Activated CD8-positive, alpha-beta memory T cell treated with anti-CD3 and anti-CD28 coated beads, Interleukin-2, amount 10 ng/mL, durations not matched to agents 7 days and 5 days (primary cell): ENCODE results near the gene GALNT2. TPM values are rescaled to one million over a fixed set of nuclear protein-coding genes. Genes with fewer than 3 reads are reported as not detected.

Experiments used
- ATAC-seq: fragments of 150-1000 bp; cut with Tn5 transposase; one replicate; pipeline ENCODE4 v1.10.0; 2021; ENCODE audit warnings: moderate library complexity
- CTCF ChIA-PET: fragments of 350-600 bp; sonication (Branson Sonifier 250); formaldehyde crosslinking; loops from one replicate; lab custom pipeline; 2021; ENCODE audit warnings: antibody characterized with exemption; lab: Charles Lee
- DNase-seq: peaks from one replicate; pipeline ENCODE4 v3.0.0-alpha.2; 2020
- H3K27ac Mint-ChIP-seq: one replicate; pipeline ENCODE4 v1.8.0; 2021; ENCODE audit warnings: mild to moderate bottlenecking, mixed read lengths
- H3K27me3 Mint-ChIP-seq: one replicate; pipeline ENCODE4 v1.8.0; 2021; ENCODE audit warnings: mixed read lengths
- H3K36me3 Mint-ChIP-seq: one replicate; pipeline ENCODE4 v1.8.0; 2021; ENCODE audit warnings: mild to moderate bottlenecking, mixed read lengths
- H3K4me1 Mint-ChIP-seq: one replicate; pipeline ENCODE4 v1.8.0; 2021; ENCODE audit warnings: mixed read lengths
- H3K4me3 Mint-ChIP-seq: one replicate; pipeline ENCODE4 v1.8.0; 2021; ENCODE audit warnings: mild to moderate bottlenecking, moderate library complexity, mixed read lengths
- H3K9me3 Mint-ChIP-seq: one replicate; pipeline ENCODE4 v1.8.0; 2022; ENCODE audit warnings: low read depth, mixed read lengths
- total RNA-seq, 2 experiments: library from RNA; stranded (reverse); gene quantifications; one replicate each; pipeline ENCODE4 v1.2.3, GENCODE V29; 2021

Gene GALNT2
- total RNA-seq, 2 experiments from 2014 or later: 25.0 to 30.2 TPM

- ATAC-seq: no peak
- Mint-ChIP-seq H3K4me3 (no peak overlapping the region), H3K36me3 (peaks cover 7% of the 10 kb centered on the region), H3K9me3 (no peaks in the 10 kb centered on the region), H3K27ac (no peak overlapping the region), H3K4me1 (peaks cover 28% of the 10 kb centered on the region), H3K27me3 (no peaks in the 10 kb centered on the region)
- no peak for DNase-seq
- CTCF ChIA-PET: no interaction called here
These were observed 107.0 kb downstream of the GALNT2 start for GRCh38 chr1:230174041-230174440.

- Mint-ChIP-seq H3K4me3 (no peak overlapping the region), H3K27me3 (no peaks in the 10 kb centered on the region), H3K9me3 (no peaks in the 10 kb centered on the region), H3K36me3 (peaks cover 13% of the 10 kb centered on the region), H3K4me1 (peaks cover 22% of the 10 kb centered on the region), H3K27ac (no peak overlapping the region)
- DNase-seq (no peak), ATAC-seq (no peak)
- CTCF ChIA-PET: no interaction called here
These were observed 107.6 kb downstream of the GALNT2 start for GRCh38 chr1:230174471-230175162.

DNA sequence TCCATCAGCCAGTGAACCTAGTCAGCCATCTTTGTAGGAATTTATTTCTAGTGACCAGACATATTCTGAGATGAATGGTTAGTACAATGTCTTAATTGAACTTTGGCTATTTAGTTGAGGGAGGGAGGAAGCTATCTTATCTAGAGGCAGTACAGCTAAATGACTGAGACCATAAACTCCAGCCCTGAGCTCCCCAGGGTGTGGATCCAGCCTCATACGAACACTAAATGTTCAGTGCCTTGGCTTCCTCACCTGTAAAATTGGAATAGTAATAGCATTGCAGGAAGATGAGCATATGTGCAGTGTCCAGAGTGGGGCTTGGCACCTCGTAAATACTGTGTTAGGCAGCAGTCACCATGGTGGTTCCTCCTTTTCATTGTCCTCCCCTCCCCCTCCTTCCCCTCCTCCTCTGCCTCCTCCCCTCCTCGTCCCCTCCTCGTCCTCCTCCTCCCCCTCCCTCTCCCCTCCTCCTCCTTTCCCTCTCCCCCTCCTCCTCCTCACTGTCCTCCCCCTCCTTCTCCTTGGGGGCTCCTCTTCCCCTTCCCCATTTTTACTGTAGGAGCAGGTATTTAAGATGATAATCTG, 108.2 kb downstream of the GALNT2 start:
- CTCF ChIA-PET: no interaction called here
- Mint-ChIP-seq H3K36me3 (peaks cover 16% of the 10 kb centered on the region), H3K27me3 (no peaks in the 10 kb centered on the region), H3K4me3 (no peak overlapping the region), H3K4me1 (peaks cover 16% of the 10 kb centered on the region), H3K27ac (no peak overlapping the region), H3K9me3 (no peaks in the 10 kb centered on the region)
- no peak for DNase-seq
- ATAC-seq: no peak

DNA sequence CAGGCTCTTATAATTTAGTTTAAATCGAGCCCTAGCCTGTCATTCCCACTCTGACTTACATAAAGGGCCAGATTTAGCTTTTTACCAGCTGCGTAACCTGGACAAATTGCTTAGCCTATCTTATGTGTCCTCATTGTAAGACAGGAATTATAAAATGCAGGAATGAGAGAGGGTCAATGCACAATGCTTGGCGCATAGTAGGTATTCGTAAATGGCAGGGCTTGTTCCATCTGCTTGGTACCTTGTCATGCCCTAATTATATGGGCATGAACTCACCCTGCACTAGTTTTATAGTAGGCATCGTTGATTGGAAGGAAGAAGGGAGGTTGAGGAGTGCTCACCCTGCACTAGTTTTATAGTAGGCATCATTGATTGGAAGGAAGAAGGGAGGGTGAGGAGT, 108.8 kb downstream of the GALNT2 start:
- H3K4me3 Mint-ChIP-seq: no peak overlapping the region
- peaks cover 12% of the 10 kb centered on the region for H3K4me1 Mint-ChIP-seq
- DNase-seq (no peak), ATAC-seq (no peak)
- H3K27ac Mint-ChIP-seq: no peak overlapping the region
- no peaks in the 10 kb centered on the region for H3K9me3 Mint-ChIP-seq
- H3K36me3 Mint-ChIP-seq: peaks cover 19% of the 10 kb centered on the region
- no peaks in the 10 kb centered on the region for H3K27me3 Mint-ChIP-seq
- CTCF ChIA-PET: interaction anchor here (0.6 kb wide), 1 partner anchor 9 kb away, joined by 3 read pairs; no protein-coding TSS in a partner anchor

- CTCF ChIA-PET: interaction anchor here (0.6 kb wide), 1 partner anchor 10 kb away, joined by 3 read pairs; no protein-coding TSS in a partner anchor
- ATAC-seq (no peak), DNase-seq (no peak)
- Mint-ChIP-seq H3K27me3 (no peaks in the 10 kb centered on the region), H3K36me3 (peaks cover 23% of the 10 kb centered on the region), H3K4me3 (no peak overlapping the region), H3K4me1 (peaks cover 12% of the 10 kb centered on the region), H3K27ac (no peak overlapping the region), H3K9me3 (no peaks in the 10 kb centered on the region)
These were observed 109.3 kb downstream of the GALNT2 start for GRCh38 chr1:230176326-230176725.

GRCh38 chr1:230176871-230177411, 109.9 kb downstream of the GALNT2 start:
- Mint-ChIP-seq H3K27ac (no peak overlapping the region), H3K27me3 (no peaks in the 10 kb centered on the region), H3K9me3 (no peaks in the 10 kb centered on the region), H3K4me1 (peaks cover 12% of the 10 kb centered on the region), H3K4me3 (no peak overlapping the region), H3K36me3 (peaks cover 25% of the 10 kb centered on the region)
- ATAC-seq: peak; percentile 65
- CTCF ChIA-PET: interaction anchor here (0.6 to 1.1 kb wide), 2 partner anchors 43 to 129 kb away, joined by 3 to 4 read pairs; no protein-coding TSS in a partner anchor
- DNase-seq: no peak

DNA sequence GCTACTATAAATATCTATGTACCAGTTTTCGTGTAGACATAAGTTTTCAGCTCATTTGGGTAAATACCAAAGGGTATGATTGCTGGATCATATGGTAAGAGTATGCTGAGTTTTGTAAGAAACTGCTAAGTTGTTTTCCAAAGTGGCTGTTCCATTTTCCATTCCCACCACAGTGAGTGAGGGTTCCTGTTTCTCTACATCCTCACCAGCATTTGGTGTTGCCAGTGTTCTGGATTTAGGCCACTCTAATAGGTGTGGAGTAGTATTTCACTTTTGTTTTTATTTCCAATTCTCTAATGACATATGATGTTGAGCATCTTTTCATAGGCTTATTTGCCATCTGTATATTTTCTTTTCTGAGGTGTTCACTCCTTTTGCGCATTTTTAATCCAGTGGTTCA, 112.2 kb downstream of the GALNT2 start:
- ATAC-seq (no peak), DNase-seq (no peak)
- H3K36me3 Mint-ChIP-seq: peaks cover 30% of the 10 kb centered on the region
- peaks cover 12% of the 10 kb centered on the region for H3K4me1 Mint-ChIP-seq
- H3K27ac Mint-ChIP-seq: no peak overlapping the region
- no peaks in the 10 kb centered on the region for H3K9me3 Mint-ChIP-seq
- no peak overlapping the region for H3K4me3 Mint-ChIP-seq
- CTCF ChIA-PET: interaction anchor here (0.6 kb wide), 2 partner anchors 20 to 133 kb away, joined by 3 to 5 read pairs; no protein-coding TSS in a partner anchor
- no peaks in the 10 kb centered on the region for H3K27me3 Mint-ChIP-seq

- CTCF ChIA-PET: no interaction called here
- Mint-ChIP-seq H3K27me3 (no peaks in the 10 kb centered on the region), H3K9me3 (no peaks in the 10 kb centered on the region), H3K27ac (peak overlapping the region; percentile 41), H3K4me1 (peaks cover 36% of the 10 kb centered on the region), H3K4me3 (no peak overlapping the region), H3K36me3 (peaks cover 26% of the 10 kb centered on the region)
- DNase-seq (no peak), ATAC-seq (no peak)
These were observed 118.3 kb downstream of the GALNT2 start for GRCh38 chr1:230185076-230186001.

DNA sequence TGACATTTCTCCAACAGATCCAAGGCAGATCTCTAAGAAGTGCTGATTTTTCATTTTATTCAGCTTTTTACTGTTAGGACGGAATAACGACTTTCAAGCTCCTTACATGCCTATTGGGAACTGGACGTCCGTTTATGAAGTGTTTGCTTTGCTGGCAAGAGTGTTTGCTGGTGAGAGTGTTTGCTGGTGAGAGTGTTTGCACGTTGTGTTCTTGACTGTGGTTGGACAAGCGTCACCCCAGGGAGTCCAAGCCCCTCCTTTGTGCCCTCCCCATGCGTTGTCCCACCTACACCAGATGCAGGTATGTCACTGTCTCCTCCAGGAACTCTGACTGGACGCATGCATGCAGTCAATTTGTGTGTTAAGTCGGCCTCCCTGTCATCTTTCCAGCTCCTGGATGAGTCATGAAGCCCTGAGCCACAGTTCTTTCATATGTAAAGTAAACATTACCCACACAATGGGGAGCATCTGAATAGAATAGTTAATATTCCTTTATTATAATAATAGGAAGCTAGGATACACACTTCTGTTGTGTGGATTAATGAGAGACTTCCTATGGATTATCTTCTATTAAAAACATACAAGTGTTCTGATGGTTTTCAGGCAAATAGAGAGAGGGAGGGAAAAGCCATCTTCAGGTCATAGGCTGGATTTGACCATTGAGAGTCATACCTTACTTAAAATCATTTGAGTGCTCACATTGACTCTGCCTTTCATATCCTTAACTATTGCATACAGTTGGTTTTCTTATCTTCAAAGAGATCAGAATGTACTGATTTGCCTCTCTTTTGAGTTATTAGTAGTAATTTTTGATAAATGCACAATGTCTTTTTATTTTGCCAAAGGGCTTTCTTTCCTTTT, 119.2 kb downstream of the GALNT2 start:
- Mint-ChIP-seq H3K4me1 (peaks cover 36% of the 10 kb centered on the region), H3K4me3 (no peak overlapping the region)

GRCh38 chr1:230186874-230187273, 119.8 kb downstream of the GALNT2 start:
- CTCF ChIA-PET: interaction anchor here (1.3 to 1.6 kb wide), 2 partner anchors 19 to 20 kb away, joined by 3 to 4 read pairs; no protein-coding TSS in a partner anchor
- Mint-ChIP-seq H3K27ac (peak overlapping the region; percentile 59), H3K9me3 (no peaks in the 10 kb centered on the region), H3K4me1 (peaks cover 36% of the 10 kb centered on the region), H3K27me3 (no peaks in the 10 kb centered on the region), H3K4me3 (no peak overlapping the region), H3K36me3 (peaks cover 17% of the 10 kb centered on the region)
- DNase-seq (peak; percentile 57), ATAC-seq (peak; percentile 77)

More for the DNA sequence above, 119.2 kb downstream of the GALNT2 start:
- peak overlapping the region; percentile 59 for H3K27ac Mint-ChIP-seq
- CTCF ChIA-PET: interaction anchor here (1.3 to 1.6 kb wide), 2 partner anchors 19 kb away, joined by 3 to 4 read pairs; no protein-coding TSS in a partner anchor
- peaks cover 20% of the 10 kb centered on the region for H3K36me3 Mint-ChIP-seq
- DNase-seq (no peak), ATAC-seq (peak; percentile 24)
- H3K27me3 Mint-ChIP-seq: no peaks in the 10 kb centered on the region
- no peaks in the 10 kb centered on the region for H3K9me3 Mint-ChIP-seq

DNA sequence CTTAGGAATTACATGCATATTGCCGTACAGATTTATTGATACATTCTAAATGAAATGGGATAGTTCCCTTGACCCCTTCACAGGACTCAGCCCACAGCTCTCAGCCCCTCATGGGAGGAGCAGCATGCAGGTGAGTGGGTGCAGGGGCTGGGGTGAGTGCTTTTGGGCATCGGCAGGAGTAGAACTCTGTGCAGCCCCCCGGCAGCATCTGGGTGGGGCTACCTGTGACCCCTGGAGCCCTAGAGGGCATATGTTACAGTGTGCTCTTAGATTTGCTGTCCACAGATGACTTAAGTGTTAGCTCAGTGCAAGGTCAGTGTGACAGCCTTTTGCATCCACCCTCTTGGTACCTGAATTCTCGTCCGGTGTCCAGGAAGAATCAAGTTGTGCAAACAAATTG, 120.3 kb downstream of the GALNT2 start:
- no peak for DNase-seq
- Mint-ChIP-seq H3K9me3 (no peaks in the 10 kb centered on the region), H3K36me3 (peaks cover 17% of the 10 kb centered on the region), H3K27ac (peak overlapping the region; percentile 59), H3K4me3 (no peak overlapping the region), H3K4me1 (peaks cover 36% of the 10 kb centered on the region), H3K27me3 (no peaks in the 10 kb centered on the region)
- no peak for ATAC-seq
- CTCF ChIA-PET: interaction anchor here (1.3 to 1.7 kb wide), 3 partner anchors 18 to 24 kb away, joined by 3 to 4 read pairs (median 4); no protein-coding TSS in a partner anchor

DNA sequence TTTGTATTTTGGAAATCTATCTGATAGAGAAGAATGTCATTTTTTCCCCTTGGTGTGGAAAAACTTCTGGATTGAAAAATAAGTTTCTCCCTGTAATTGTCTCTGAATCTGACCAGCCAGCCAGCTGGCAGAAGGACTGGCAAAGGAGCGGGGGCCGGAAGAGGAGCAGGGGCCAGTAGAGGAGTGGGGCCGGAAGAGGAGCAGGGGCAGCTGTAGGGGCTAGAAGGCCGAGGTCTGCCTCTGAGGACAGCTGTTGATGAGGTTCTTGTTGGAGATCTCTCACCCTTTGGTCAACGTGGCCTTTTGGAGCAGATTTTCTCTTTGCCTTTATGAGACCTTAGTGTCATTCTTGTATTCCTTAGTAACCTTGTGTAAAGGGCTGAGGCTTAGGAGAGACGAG, 121.8 kb downstream of the GALNT2 start:
- ATAC-seq (no peak), DNase-seq (no peak)
- CTCF ChIA-PET: interaction anchor here (1.0 to 1.7 kb wide), 2 partner anchors 22 kb away, joined by 3 to 4 read pairs; no protein-coding TSS in a partner anchor
- Mint-ChIP-seq H3K27ac (no peak overlapping the region), H3K9me3 (no peaks in the 10 kb centered on the region), H3K36me3 (peaks cover 14% of the 10 kb centered on the region), H3K4me3 (no peak overlapping the region), H3K27me3 (no peaks in the 10 kb centered on the region), H3K4me1 (peaks cover 36% of the 10 kb centered on the region)
